Gastrocnemius medialis (tissue), 4 donors: ENCODE results near the gene ANKS1B.

Source experiments
- CTCF ChIP-seq, 5 experiments: fragments of 450-650 bp in 3 of 5; fragments of 200-600 bp in 2 of 5; sonication (generic) in 2 of 5; IDR thresholded peaks in 4 of 5; conservative IDR thresholded peaks in 1 of 5; 1 replicate in 4 of 5; 2 replicates in 1 of 5; pipeline ENCODE4 v1.5.1; 2016 to 2019; ENCODE audit warnings: antibody characterized with exemption in 5 of 5, mild to moderate bottlenecking in 3 of 5, moderate library complexity in 3 of 5
- POLR2A ChIP-seq, 2 donors: fragments of 450-650 bp; IDR thresholded peaks; one replicate each; pipeline ENCODE4 v1.6.1; 2017; ENCODE audit warnings: antibody characterized with exemption in 2 of 2, mild to moderate bottlenecking in 2 of 2, moderate library complexity in 2 of 2

GRCh38 chr12:99957866-99958466, 26.8 kb downstream of the ANKS1B start:
- TF ChIP-seq POLR2A (IDR thresholded peaks at IDR 0.05), result no peak
- no peak for TF ChIP-seq CTCF (IDR thresholded peaks at IDR 0.05 in 4 of 5, conservative IDR thresholded peaks at IDR 0.05 in 1 of 5)
